Umbilical cord (tissue), 2 donors: ENCODE results near the gene TRIM44. TPM values are rescaled to one million over a fixed set of nuclear protein-coding genes. Genes with fewer than 3 reads are reported as not detected.
"Not testable (repeated sequence)": the region's sequence is repeated elsewhere in the genome, so short reads cannot be mapped to it uniquely, and the experiment has no call there.

Experiments used
- DNase-seq: peaks from one replicate; pipeline ENCODE4 v3.0.0-alpha.2; 2015; ENCODE audit warnings: low spot score
- total RNA-seq: library from RNA; depleted of rRNA; stranded (reverse); fragments of >200 nt; gene quantifications from one replicate; pipeline ENCODE4 v1.2.3, GENCODE V29; 2014; ENCODE audit warnings: low replicate concordance; ENCODE audit not compliant: insufficient read depth

TRIM44 gene
- total RNA-seq, 1 donor from 2014 or later = 13.7 TPM

DNA sequence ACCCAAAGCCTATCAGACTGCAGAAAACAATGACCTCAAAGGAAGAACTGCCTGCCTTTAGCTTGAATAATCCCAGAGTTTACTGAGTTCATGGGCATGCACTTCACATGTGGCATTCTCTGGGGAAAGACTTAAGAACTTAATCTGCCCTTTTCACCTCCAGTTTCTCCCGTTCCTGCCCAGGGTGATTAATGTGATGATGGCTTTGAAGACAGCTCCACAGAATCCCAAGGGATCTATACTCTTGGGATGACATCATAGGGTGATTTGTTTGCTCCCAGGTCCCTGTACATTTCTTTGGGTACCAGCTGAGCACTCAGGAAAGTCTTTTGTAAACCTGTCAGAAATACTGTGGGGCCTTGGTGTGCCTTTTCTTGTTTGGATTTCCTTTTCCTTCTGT is 30.3 kb upstream of the TRIM44 start:
- peak; percentile 44 for DNase-seq

DNA sequence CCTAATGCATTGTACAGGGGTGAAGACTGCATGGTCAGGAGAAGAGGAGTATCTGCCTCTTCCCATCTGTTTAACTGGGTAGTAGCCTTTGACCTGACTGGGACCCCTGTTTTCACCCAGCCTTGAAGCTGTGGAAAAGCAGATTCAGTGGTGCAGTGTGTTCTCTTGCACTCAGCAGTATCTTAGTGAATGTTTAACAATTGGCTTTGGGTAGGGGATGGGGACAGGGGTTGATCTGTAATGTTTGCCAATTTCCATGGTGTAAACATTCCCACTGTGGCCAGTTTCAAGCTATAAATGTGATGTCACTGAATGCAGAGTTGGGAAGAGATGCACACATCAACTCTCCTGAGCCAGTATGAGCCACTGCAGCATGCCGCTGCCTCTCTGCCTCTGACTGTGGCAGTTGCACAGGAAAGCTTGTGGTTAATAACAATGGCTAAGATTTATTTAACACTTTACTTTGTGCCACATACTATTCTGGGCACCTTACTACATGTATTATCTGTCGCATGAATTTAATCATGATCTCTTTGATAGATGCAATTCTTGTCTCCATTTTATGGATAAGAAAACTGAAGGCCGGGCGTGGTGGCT is 28.6 kb upstream of the TRIM44 start:
- DNase-seq = no peak

DNA sequence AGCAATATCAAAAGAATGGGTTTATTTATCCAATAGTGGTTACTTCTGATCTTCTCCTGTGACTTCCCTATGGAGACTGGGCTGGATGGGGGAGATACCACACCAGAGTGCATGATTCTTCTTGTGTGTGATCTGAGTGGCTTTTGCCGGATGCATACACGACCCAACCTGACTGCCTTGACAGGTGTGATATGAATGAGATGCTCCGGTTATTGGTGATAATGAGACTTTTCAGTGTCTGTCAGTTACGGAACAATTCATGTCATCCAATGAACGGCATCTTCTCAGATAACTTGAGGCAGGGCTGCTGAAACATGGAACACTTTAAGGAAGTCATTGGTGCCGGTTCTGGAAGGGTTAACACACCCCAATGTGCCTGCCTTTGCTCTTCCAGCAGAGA is 26.6 kb upstream of the TRIM44 start:
- no peak for DNase-seq

DNA sequence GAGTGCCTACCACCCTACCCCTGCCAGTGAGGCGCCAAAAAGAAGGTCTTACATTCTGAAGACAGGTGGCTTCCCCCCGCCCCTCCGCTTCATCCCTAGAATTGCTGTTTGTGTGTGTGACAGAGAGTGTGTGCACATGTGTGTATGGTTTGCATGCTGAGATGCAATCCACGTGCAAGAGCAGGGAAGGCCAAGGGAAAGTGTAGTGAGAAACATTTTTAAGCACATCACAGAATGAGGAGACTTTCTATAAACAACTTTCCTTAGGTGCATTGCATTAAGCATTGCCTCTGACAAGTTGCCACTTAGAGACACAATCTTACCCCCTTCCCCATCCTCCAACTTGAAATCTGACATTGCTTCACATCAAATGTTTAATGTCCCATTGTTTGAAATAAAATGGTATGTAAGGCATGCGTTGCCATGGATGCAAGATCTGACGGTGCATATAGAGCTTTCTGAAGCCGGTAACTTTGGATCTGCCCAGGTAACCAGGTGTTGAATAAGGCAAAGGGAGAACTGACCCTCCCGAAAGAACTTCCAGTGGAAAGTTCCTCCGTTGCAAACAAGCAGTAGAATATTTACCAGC is 22.9 kb upstream of the TRIM44 start:
- no peak for DNase-seq

DNA sequence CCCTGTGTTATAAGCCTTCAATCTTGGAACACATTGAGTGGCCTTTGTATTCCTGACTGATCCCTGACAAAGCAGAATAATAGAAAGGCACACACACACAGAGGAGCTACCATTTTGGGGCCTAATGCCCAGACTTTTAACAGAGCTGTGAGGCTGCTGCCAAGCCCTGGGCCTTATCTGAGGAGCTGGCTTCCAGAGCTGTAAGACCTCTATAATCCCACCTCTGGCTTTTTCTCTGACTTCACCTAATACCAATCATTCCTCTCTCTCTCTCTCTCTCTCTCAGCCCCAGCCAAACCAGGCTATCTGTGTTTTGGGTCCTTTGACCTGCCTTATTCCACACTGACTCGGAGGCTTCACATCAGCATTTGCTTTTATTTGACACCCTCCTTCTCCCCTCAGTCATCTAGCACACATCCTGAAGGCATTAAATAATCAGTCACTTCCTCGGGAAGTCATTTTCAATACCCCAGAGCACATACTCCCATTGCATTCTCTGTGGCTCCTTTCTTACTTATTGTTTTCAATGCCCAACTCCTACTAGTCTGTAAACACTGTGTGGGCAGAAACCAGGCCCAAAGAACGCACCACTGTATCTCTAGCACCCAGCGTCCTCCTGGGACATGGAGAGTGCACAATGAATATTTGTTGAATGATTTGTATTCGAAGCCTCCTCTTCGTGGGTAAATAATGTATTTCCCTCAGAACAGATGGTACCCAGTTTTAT is 21.2 kb upstream of the TRIM44 start:
- peak; percentile 93 for DNase-seq

DNA sequence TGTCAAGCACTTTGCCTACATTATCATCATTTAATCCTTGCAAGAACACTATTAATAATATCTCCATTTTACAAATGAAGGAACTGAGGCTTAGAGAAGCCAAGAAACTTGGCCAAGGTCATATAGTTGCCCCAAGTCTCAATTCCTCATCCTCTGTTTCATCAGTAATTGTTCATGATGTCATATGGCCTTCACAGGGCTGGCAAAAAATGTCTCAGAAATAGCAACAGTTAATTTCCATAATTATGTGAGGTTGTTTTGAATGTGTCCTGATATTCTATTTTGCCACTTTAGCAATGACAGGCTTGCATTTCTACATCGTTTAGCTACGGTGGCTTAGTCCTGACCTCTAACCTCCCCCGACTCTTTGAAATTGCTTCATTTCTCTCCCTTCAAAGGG is 20.6 kb upstream of the TRIM44 start:
- no peak for DNase-seq

DNA sequence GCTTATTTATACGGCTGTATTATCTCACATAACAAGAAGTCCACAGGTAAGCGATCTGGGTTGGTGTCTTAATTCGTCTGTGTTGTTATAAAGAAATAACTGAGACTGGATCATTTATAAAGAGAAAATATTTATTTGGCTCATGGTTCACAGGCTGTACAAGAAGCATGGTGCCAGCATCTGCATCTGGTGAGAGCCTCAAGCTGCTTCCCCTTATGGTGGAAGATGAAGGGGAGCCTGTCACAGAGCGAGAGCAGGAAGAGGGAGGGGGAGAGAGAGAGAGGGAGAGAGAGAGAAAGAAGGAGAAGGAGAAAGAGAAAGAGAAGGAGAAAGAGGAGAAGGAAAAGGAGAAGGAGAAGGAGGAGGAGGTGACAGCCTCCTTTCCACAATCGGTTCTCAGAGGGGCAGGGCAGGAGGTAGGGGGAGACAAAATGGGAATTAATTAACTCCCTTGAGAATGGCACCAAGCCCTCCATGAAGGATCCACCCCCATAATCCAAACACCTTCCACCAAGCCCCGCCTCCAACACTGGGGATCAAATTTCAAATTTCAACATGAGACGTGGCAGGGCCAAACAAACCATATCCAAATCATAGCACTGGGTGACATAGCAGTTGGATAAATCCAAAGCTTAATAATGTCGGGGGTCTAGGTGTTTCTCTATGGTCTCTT is 15.0 kb upstream of the TRIM44 start:
- DNase-seq = no peak

DNA sequence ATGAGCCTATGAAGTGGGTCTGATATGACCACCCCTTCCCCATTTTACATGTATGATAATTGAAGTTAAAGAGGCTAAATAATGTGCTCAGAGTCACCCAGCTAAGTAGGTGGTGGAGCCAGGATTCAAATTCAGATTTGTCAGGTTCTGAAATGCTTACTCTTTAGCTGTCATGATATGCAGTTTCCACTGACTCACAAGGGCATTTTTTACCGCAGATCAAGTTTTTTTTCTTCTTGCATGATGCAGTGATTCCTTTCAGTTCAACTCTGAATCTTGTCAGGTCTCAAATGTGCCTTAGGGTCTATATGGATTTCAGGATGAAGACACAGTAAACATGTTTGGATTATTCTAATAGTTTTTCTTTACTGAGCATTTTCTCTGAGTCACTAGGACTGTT is 12.6 kb upstream of the TRIM44 start:
- DNase-seq = no peak

DNA sequence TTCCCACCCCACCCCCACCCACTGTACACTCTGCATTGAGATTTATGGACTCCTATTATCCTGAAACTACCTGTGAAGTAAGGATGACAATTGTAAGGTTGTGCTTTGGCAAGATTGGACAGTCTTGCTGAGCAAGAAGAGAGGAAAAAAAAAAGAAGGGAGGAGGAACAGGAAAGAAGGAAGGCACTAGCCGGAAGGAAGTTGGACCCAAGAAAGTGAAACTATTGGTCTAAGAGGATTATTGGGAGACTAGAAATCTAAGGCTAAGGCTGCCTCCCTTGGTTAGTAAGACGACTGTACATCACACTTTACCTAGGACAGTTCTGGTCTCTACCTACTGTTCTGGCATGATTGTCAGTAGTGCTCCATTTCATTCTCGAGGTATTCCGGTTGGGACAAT is 12.1 kb upstream of the TRIM44 start:
- no peak for DNase-seq

DNA sequence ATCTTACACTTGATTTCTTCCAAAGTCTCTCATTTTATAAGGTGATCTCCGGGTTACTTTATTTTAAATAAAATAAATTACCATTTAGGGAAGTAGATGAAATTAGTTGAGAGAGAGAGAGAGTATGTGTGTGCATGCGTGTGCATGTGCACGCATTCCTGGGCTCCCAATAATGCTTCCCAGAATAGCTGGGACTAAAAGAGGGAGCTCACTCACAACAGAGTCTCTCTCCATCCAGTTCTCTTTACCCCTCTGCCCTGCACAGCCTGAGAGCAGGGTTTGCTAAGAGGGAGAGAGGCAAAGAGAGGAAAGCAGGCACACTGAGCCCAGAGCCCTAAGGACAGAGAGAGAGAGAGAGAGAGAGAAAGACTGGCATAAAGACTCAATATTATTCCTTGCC is 11.3 kb upstream of the TRIM44 start:
- no peak for DNase-seq

DNA sequence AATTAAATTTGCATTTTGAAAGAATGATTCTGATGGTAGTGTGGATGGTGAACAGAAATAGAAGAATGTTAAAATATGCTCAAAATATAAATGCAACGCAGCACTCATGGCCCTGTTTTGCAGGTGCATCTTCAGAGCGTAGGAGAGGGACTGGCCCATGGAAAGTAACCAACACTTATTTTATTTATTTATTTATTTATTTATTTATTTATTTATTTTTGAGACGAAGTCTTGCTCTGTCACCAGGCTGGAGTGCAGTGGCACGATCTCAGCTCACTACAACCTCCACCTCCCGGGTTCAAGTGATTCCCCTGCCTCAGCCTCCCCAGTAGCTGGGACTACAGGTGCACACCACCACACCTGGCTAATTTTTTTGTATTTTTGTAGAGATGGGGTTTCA is 9.8 kb upstream of the TRIM44 start:
- DNase-seq = not testable (repeated sequence)

DNA sequence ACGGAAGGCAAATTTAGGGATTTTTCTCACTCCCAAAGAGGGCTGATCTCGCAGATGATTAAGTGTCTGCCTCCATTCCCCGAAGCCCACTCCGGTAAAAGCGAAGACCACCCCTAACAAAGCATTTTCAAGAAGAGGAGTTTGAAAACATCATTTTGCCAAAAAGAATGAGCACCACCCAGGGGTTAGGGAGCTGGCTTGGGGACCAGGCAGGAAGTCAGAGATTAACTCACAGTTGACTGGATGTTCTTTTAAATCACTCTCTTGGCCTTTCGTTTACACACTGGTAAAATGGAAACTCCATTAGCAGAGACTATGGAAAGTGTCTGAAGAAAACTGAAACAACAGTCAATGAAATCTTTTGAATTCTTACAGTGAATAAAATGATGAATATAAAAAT is 7.9 kb upstream of the TRIM44 start:
- no peak for DNase-seq

DNA sequence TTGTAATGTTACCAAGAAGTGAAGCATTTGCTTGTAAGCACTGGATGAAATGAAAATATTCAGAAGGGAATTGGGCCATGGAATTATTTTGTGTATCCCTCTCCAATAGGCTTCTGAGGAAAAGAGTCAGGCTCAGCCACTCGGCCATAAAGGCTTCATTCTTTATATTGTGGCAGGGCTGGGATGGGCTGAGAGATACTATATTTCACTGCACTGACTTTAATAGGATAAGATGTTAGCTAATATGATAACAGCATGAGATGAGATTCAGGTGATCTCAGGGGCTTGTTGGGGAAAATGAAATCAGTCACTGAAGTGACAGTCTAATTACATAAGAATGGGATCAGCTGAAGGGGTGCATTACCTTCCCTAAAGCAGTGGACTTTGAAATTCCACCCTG is 7.3 kb upstream of the TRIM44 start:
- no peak for DNase-seq

DNA sequence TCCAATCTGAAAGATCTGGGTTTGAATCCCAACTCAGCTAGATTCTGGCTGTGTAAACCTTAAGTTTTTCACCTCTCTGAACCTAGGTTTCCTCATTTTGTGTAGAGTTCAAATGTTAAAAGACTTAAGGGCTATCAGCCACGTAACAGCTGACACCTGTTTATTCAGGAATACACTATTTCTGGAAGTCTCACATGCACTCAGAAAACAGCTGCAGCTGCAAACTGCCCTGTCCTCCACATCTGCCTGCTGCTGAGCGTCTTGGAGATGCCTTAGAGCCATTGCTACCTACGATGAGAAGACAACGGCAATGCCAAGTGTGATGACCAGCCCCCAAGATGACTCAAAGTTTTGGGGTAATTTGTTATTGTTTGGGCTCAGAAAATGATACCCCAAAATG is 6.7 kb upstream of the TRIM44 start:
- no peak for DNase-seq

DNA sequence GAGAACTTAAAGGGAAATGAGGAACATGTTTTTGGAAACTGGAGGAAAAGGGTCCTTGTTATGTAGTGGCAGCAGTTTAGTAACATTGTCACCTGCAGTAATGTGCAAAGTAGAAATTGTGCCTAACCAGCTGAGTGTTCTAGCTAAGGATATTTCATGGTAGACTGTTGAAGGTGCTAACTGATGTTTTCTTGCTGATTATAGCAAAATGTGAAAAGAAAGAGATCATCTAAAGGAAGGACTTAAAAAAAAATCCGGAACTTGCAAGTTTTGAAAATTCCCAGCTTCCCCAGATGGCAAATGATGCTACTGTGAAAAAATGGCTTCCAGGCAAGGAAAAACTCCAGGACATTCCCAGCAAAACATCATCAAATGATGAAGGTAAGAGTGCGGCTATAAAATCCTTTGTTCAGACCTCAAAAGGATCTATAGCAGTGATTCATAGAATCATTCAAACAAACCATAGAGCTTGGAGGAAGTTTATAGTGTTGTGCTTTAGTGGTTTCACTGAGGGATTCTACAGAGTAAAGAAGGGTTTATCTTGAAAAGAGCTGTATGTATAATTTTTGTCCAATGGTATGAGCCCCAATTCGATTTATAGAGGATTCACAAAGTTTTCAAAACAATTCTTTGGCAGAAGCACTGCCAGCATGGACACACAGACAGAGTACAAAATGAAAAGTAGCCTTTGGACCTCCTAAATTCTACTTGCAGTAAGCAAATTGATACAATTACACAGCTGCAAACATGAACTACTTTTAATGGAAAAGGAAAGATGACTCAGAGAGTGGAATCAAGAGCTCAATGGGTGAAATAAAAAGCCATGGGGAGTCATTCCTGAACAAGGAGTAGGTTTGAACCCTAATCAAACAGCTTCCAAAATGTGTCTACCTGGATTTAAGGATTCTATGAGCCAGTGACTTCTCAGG is 4.3 kb upstream of the TRIM44 start:
- DNase-seq = no peak

DNA sequence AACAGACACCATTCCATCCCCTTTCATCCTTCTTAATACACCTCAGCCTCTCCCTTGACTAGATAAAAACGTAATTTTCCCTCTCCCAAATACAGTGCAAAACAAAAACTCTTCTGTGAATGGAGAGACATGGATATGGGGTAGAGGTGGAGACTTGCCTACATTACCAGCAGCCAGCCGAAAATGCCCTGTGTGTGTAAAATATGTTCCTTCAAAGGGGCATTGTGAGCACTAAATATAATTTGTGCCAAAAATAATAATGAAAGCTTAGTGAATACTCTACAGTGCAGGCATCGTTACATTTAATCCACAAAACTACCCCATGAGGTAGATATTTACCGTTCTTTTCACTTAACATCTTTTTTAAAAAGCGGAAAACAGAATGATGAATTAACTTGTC is 1.0 kb upstream of the TRIM44 start:
- no peak for DNase-seq

DNA sequence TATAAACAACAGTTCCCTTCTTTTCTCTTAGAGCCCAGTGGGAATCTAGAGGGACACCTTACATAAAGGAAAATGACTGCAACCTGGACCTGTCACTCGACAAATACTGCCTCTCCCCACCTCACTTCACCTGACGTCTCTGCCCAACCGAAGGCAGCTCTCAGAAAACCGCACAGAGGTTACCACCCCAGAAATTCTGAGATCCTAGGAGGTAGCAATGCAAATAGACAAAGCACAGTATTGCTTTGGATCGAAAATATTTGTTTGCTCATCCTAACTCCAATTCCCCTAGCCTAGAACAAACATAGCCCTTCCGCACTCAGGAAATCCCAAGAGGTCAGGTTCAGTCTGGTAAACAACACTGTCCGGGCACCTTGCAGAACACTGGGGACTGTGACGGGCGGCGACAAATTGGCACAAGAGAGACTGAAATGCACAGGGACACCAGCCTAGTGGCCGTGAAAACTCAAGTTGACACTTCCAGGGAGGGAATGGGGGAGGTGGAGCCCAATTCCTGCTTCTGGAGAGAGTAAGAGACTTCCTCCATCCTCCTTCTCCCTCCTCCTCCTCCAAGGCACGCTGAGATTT is 420 bp upstream of the TRIM44 start:
- no peak for DNase-seq

DNA sequence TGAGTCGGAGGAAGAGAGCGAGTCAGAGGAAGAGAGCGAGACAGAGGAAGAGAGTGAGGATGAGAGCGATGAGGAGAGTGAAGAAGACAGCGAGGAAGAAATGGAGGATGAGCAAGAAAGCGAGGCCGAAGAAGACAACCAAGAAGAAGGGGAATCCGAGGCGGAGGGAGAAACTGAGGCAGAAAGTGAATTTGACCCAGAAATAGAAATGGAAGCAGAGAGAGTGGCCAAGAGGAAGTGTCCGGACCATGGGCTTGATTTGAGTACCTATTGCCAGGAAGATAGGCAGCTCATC is 780 bp downstream of the TRIM44 start:
- DNase-seq = no peak

DNA sequence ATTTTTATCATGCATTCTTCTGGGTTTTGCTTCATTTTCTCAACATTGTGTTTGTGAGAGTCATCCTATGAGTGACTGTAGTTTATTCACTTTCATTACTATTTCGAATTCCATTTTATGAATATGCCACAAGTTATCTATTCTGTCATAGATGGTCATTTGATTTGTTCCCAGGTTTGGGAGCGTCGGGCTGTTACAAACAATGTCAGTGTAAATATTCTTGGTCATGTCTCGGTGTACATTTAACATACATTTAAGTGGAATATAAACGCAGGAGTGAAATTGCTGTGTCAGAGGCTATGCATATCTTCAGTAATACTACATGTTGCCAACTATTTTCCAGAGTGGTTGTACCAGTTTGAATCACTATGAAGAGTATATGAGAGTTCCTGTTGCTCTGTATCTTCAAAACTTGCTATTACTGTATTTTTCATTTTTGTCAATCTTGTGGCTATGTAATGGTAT is 2.4 kb downstream of the TRIM44 start:
- DNase-seq = no peak

DNA sequence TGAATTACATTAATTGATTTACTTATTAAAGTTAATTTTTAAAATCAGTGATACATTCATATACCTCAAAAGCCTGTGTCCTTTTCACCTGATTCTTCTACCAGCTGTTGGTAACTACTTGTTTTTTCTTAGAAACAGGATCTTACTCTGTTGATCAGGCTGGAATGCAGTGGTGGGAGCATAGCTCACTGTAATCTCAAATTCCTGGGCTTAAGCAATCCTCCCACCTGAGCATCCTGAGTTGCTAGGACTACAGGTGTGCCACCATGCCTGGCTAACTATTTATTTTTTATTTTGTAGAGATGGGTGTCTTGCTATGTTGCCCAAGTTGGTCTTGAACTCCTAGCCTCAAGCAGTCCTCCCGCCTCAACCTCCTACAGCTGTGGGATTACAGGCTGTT is 4.7 kb downstream of the TRIM44 start:
- no peak for DNase-seq

DNA sequence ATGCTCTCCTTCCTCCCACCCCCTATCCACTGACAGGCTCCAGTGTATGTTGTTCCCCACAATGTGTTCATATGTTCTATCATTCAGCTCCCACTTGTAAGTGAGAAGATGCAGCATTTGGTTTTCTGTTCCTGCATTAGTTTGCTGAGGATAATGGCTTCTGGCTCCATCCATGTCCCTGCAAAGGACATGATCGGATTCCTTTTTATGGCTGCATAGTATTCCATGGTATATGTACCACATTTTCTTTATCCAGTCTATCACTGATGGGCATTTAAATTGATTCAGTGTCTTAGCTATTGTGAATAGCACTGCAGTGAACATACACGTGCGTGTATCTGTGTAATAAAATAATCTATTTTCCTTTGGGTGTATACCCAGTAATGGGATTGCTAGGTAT is 5.8 kb downstream of the TRIM44 start:
- DNase-seq = not testable (repeated sequence)
